GM18909 (cell line): ENCODE data around the gene MYRIP.
"Not testable (repeated sequence)": the region's sequence is repeated elsewhere in the genome, so short reads cannot be mapped to it uniquely, and the experiment has no call there.

Source experiments
- ATAC-seq: cut with Tn5 transposase; IDR thresholded peaks from one replicate; pipeline ENCODE4 v1.9.1; 2021; ENCODE audit warnings: mild to moderate bottlenecking; ENCODE audit not compliant: unreplicated experiment, poor library complexity

The MYRIP gene

DNA sequence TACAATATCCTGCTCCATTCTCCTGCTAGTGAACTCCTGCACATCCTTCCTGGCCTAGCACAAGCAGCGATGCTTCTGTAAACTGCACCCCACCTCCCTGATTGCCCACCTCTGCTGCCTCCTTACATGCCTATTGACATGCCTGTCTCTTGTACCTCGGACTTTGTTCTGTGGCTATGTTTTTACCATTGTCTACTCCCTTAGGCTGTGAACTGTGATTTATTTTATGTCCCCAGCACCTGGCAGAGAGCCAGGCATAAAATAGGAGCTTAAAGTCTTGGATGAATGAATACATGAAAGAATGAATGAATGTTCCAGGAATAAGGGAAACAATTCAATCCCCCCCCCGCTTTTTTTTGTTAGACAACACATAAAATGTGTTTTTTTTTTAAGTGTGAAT is 210.0 kb downstream of the MYRIP start:
- no peak for ATAC-seq

DNA sequence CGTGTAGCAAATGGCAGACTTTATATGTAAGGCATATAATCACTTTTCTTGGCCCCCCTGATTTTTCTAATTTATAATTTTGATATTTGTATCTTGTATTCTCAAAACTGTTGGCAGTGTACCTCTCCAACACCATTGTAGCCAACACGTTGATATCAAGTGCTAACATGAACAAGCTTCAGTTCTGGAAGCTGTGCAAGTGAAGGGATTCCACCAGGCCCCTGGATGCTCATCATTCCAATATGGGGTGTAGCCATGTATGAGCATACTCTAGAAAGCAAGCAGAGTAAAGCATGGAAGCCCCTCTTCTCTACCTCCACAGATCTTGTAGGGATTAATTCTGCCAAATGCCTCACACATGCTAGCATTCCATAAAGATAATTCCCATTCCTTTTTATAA is 211.3 kb downstream of the MYRIP start:
- no peak for ATAC-seq

DNA sequence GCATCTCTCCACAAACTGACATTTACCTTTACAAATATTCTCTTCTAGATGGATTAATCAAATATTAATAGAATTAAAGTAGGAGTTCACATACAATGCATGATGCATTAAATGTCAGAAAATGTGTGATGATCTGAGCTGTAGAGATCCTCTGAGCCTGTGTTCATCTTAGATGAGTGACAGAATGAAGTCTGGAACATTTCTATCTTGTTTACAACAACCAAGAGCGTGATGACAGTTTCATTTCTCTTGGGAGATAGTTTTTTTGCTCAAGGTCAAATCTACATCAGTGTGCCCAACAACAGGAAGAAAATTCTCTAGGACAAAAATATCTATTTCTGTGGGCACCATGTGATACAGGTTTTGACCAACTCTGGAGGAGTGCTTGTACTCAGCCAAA is 211.9 kb downstream of the MYRIP start:
- no peak for ATAC-seq

DNA sequence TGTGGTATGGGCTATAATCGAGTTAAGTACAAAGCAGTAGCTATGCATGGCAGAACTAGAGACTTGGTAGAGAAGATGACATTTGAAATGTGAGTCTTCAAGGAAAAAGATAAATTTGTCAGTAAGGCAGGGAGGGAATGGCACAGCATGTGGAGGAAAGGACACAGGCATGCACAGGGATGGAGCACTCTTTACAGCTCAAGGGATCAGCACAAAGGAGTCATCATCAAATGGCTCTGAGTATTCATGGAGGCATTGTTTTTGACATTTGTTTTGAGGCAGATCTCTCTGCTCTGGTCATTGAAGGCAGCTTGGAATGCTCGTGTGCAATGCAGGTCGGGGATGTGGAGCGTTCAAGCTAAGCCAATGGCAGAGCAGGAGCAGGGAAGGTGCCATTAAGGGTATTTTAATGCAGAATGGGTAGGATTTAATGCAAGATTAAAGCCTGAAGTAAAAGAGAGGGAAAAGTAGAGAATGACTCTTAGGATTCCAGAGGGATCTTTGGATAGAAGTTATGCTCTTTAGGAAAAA is 213.0 kb downstream of the MYRIP start:
- no peak for ATAC-seq

DNA sequence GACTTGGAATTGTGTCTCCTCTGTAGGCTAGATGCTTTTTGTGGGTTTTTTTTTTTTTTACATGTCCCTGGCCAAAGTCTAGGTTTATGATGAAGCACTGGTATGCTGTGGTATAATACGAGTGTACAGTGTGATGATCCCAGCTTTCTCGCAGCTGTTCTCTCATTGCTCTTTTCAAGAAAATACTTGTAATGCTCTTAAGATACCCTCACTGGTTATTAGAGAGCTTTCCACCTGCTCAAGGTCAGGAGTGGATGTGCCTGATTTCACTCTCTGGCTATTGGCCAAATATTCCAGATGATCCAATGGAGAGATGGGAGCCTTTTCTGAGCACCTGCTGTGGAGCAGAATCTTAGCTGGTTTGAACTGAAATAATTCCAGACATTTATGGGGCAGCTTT is 215.1 kb downstream of the MYRIP start:
- ATAC-seq, result no peak

DNA sequence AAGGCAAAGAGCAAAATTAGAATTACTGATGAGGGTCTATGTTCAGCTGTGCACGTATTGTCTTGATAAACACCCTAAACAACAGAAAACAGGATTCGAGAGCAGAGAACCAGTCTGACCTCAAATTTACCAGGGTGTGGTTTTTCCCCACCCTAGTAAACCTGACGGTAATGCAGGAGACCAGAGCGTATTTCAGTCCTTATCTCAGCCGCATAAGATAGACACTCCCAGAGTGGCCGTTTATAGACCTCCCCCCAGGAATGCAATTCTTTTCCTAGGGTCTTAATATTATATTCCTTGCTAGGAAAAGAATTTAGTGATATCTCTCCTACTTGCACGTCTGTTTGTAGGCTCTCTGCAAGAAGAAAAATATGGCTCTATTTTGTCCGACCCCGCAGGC is 216.5 kb downstream of the MYRIP start:
- ATAC-seq, result not testable (repeated sequence)

DNA sequence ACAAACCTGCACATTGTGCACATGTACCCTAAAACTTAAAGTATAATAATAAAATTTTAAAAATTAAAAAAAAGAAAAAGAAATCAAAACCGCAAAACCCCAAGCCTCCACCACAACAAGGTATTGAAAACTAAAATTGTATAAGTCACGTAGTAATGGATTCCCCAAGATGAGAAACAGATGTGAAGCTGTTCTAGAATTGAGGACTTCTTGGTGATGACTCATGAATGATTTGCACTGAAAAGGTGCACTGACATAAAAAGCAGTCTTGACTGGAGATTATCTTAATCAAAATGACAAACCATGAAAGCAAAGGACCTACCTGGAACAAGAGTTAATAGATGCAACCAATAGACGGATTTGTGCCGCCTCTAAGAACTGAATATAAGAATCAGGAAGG is 225.8 kb downstream of the MYRIP start:
- ATAC-seq, result no peak

DNA sequence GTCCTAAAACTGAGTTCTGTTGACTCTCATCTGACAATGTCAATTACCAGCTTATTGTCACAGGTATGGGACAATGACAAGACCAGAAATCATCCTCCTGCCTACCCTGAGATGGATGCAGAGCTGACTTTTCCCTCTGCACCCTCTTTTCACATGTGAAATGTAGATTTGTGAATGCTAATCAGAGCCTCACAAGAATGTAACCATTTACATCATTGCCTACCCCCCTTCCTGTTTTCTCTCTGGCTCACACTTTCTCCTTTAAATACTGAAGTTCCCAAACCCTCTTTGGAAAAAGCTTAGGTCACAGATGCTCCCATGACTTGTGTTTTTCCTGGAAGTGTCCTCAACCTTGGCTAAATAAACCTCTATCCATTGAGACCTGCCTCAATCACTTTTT is 228.2 kb downstream of the MYRIP start:
- ATAC-seq, result no peak

DNA sequence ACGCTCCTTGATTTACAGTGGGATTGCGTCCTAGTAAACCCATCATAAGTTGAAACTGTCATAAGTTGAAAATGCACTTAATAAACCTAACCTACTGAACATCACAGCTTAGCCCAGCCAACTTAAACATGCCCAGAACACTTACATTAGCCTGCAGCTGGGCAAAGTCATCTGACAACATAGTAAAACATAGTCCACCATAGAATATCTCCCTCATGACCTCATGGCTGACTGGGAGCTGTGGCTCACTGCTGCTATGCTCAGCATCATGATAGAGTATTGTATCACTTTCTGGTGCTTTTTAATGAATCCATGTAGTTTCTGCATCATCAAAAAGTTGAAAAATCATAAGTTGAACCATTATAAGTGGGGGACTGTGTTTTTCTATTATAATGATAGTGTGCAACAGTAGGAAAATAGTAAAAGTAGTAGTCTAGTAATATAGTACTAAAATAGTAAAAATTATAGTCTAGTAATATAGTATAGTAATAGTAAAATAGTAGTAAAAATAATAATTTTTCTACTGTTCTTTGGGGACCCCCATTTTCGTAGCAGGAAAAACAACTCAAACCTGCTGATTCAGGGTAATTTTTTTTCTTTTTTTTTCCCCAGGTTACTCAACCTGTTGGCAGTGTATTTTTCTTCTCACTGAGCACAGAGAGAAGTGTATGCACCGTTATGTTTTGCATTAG is 233.5 kb downstream of the MYRIP start:
- ATAC-seq, result no peak

DNA sequence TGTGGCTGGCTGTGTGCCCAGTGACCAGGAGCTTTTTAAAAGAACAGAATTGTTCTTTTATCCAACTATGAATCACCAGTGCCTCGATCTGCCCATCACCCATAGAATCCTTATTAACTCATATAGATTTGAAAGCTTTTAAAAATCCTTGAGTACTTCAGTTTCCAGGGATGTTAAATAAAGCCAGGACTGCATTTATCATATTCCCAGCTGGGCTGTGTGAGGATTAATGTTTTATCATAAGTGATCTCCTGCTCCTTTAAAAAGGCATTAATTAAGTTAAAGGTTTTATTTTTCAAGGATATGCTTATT is 234.0 kb downstream of the MYRIP start:
- ATAC-seq, result no peak

DNA sequence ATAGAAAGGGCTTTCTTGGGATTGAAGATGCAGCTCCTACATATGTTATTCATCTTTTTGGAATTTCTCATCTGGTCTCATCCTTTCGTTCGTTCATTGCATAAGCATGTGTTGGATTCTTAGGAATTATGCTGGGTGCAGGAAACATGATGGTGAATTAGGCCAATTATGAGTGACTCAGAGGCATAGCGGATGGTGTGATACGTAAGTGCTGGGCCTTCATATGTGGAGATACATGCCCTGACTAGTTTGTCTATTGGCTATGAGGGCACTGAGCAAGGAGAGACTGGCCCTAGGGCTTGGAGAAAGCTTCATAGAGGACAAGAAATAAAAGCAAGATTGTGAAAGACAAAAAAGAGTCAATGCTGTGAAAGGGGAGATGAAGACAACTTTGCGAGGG is 235.1 kb downstream of the MYRIP start:
- no peak for ATAC-seq

DNA sequence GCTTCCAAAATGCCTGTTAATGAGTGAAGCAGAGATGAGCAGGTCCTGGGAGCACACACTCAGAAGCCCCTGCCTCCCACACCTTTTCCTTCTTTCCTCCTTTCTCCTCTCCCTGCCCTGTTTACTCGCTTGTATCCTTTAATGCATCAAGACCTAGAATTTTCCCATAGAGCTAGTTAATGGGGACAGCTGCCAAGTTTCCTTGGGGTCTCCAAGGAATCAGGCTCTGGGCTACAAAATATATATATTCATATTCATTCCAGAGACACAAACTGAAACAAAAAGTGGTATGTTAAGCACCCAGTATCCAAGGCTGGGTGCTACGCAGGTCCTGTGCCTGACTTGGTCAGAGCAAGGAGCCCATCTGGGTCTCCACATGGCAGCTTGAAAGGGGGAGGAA is 235.6 kb downstream of the MYRIP start:
- ATAC-seq, result no peak

DNA sequence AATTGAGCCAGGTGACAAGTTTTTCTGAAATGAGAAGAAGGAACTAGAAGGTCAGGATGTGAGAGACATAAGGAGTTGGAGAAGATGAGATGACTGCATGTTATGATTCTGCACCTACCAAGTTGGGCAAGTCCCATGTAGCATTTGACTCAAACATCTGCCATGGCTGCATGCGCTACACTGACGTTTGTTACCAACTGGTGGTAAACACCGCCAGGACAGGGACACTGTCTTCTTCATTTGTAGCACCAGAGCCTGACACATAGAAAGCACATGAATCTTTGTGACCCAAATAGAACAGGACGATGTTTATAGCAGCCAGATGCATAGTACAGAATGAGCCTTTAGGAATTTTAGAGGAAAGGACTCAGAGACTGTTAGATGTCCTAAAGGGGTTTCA is 236.7 kb downstream of the MYRIP start:
- ATAC-seq, result no peak

DNA sequence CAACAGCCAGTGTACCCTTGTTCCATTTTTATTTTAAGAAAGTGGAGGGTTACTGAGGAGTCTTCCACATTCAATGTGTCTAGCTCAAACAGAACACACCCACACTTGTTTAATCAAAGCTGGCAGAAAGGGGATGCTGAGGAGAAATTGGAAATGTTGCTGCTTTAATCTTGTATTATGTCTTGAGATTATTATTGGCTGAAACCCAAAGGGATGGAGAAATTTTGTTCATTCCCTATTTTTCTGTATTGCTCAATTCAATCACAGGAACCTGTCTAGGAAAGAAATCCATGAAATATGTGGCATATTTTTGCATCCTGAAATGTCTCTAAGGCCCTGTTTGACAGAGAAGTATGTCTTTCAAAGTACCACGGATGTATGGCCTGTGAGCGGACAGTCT is 238.0 kb downstream of the MYRIP start:
- no peak for ATAC-seq

DNA sequence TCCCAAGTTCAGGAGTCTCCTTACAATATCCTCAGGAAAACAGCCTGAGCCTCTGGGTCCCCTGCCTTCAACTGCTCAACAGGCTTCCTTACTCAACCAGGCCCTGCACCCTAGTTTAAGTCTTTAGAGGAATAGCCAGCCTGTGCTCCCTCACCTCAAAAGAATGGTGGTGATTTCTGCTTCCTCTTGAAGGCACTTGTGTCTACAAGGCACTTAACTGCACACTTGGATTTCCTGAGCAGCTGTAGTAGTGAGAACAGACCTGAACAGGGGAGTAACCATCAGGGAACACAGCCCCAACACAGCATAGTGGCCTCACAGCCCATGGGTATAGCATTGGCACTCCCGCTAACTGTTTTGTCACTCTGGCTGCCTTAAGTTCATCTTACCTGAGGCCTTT is 244.3 kb downstream of the MYRIP start:
- ATAC-seq, result no peak

DNA sequence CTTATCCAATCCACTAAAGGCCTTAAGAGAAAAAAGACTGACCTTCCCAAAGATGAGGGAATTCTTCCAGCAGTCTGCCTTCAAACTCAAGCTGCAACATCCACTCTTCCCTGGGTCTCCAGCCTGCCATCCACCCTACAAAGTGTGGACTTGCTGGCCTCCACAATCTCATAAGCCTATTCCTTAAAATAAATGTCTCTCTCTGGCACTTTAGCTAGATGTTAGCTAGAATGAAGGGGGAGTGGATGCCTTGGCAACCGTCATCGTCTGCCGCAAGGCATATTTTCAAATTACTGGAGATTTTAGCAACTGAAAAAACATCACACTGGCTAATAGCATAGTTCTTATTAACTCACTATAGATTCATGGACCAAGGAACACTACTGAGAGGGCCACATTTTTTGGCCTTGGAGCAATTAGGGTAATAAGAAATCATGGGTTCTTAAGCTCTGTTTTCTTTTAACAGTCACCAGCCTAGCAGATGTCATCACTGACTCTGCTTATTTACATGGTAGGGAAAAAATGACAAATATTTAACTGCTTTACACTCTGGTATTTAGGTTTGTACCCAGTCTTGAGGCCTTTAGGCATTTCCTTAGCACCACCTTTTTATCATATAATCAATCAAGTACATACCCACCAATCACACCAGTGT is 245.3 kb downstream of the MYRIP start:
- no peak for ATAC-seq

DNA sequence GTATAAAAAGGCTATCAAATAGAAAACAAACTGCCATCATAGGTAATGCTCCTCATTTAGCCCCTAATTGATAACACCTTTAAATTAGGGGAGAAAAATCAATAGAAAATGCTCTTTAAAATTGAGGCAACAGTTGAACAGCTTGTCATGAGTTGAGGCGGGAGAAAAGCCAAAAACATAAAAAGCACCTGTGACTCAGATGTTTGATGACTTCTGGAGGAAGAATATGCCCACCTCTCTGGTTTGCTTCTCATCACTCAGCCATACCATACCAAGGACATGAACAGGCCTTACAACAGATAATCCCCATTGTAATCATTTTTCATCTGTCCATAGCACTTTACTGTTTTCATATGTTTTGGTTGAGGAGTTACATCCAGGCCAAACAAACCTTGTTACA is 246.0 kb downstream of the MYRIP start:
- no peak for ATAC-seq

DNA sequence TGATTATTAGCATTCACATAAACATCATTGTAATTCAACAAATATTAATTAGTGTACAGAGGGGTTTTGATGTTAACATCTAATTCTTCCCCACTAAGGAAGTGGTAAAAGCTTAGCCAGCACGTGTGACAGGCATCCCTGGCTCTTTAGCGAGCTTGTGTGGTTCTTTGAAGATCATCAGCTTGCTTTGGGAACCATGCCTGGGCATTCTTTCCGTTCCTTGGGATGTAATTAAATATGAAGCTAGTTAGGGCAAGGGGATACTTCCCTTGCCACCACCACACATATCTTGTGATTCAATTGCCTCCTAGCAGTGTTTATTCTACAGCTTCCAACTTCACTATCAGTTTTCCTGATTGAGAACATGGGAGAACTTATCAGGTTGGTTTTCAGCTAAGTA is 246.5 kb downstream of the MYRIP start:
- no peak for ATAC-seq

DNA sequence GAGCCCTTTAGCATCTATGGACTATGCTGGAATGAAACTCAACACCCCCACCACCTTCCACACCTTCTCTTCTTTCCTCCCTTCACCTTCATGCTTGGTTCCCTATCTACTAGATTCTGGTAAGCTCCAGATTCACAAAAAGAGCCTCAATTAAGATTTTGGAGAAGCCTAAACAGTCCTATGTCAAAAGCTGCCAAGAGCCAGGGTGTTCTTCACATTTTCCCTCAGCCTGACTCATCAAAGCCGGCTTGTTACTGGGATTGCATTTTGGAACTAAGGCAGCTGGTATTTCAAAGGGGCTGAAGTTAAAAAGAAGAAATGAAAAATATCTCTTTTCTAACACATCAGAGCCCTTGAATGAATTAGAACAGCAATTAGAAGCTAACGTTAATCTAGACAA is 247.7 kb downstream of the MYRIP start:
- no peak for ATAC-seq

DNA sequence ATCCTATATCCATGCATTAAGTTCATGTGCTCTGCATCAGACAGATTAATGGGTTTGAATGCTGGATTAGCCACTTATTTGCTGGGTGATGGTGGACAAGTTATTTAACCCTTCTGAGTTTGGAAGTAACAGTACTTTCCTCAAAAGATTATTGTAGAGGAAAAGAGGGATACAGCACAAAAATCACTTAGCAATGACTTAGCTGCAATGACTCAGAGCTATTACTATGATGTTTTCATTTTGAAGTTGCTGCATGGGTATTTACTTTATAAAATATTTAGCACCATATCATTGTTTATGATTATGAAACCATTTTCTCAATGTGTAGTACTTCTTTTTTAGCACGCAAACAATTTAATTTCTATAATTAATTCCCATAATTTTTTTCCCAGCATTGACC is 248.4 kb downstream of the MYRIP start:
- ATAC-seq, result no peak

DNA sequence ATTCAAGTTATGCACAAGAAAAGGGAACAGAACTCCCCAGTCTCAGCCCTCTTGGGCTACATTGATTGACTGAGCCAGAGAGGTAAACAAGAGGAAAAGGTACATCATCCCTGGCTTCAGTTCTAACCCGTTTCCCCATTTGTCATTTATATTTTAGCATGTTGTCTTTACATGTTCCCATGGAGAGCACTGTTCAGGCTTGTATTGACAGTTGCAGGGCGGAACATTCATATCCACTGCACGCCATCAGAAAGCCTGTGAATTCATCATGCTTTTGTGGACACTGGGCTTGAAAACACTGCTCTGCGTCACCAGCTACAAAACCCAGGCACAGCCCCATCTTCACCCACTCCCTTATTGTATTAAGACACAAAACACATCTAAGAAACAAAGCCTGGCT is 259.2 kb downstream of the MYRIP start:
- ATAC-seq, result no peak

DNA sequence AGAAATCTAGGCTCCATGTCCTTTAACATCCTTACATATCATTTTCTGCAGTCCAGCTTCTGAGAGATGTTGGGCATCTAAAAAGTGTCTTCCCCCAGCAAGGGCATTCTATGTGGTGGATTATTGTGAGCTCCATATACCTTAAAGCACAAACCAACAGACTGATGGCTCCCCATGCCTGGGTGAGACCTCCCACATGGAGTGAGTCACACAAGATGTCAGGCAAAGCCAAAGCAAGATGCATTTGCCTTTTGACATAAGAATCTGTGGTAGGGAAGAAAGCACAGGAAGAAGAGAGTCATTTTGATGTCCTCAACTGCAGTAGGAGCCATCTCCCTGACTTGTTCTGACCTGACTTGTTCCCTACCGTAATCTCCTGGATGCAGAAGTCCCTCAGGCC is 261.4 kb downstream of the MYRIP start:
- no peak for ATAC-seq
